H1 (cell line): ENCODE results near the gene ACY1. TPM values are rescaled to one million over a fixed set of nuclear protein-coding genes. Genes with fewer than 3 reads are reported as not detected.

Experiments used
- CTCF ChIA-PET: fragments of 300-600 bp; sonication (Branson Sonifier 250); formaldehyde crosslinking; loops from one replicate; lab custom pipeline; 2021; ENCODE audit not compliant: partially characterized antibody; lab: Charles Lee
- POLR2A ChIA-PET: fragments of 300-600 bp; sonication (Branson Sonifier 250); formaldehyde crosslinking; loops from one replicate; lab custom pipeline; 2021; ENCODE audit warnings: inconsistent platforms; ENCODE audit not compliant: partially characterized antibody; lab: Charles Lee
- DNase-seq, 2 experiments: peaks; one replicate each; pipeline versions ENCODE4 v3.0.0 to v3.0.0-alpha.2; 2010 to 2022; ENCODE audit warnings: low spot score in 2 of 2, low read depth in 1 of 2, mixed read lengths in 1 of 2
- FAIRE-seq: peaks from 2 replicates; lab custom pipeline; 2011; peaks lifted over from hg19 to GRCh38; lab: Jason Lieb, UNC
- H2AFZ ChIP-seq: 2 replicates; pipeline ENCODE4 v1.8.1; 2012; ENCODE audit warnings: low read length, inconsistent platforms
- H2AK5ac ChIP-seq: 2 replicates; pipeline ENCODE4 v1.6.1; 2013; ENCODE audit warnings: low read depth, low read length
- H2BK120ac ChIP-seq: replicated peaks from 2 replicates; pipeline ENCODE3; 2013; ENCODE audit warnings: low read depth, low read length, inconsistent platforms
- H2BK12ac ChIP-seq: 2 replicates; pipeline ENCODE4 v1.6.1; 2013; ENCODE audit warnings: low read depth, low read length
- H2BK15ac ChIP-seq: 2 replicates; pipeline ENCODE4 v1.6.1; 2013; ENCODE audit warnings: low read length
- H2BK20ac ChIP-seq: 2 replicates; pipeline ENCODE4 v1.6.1; 2013; ENCODE audit warnings: low read length
- H2BK5ac ChIP-seq: 2 replicates; pipeline ENCODE4 v1.6.1; 2013; ENCODE audit warnings: low read depth, low read length
- H3K14ac ChIP-seq: 2 replicates; pipeline ENCODE4 v1.6.1; 2013; ENCODE audit warnings: inconsistent platforms; ENCODE audit not compliant: insufficient read length
- H3K18ac ChIP-seq: 2 replicates; pipeline ENCODE4 v1.6.1; 2013; ENCODE audit warnings: low read length; ENCODE audit errors: extremely low read depth
- H3K23ac ChIP-seq: 2 replicates; pipeline ENCODE4 v1.6.1; 2013; ENCODE audit warnings: inconsistent platforms; ENCODE audit not compliant: insufficient read length
- H3K23me2 ChIP-seq: 2 replicates; pipeline ENCODE4 v1.6.1; 2013; ENCODE audit warnings: low read depth, low read length
- H3K27ac ChIP-seq: 2 replicates; pipeline ENCODE4 v1.6.1; 2011; ENCODE audit warnings: low read depth, low read length, inconsistent platforms
- H3K27me3 ChIP-seq, 4 experiments: replicated peaks in 1 of 4; 1 replicate in 1 of 4; 2 replicates in 3 of 4; pipeline versions ENCODE4 v1.6.1 to v1.8.1; 2011 to 2013; ENCODE audit warnings: low read length in 3 of 4, mild to moderate bottlenecking in 3 of 4, inconsistent platforms in 2 of 4, mixed read lengths in 2 of 4, moderate library complexity in 1 of 4; ENCODE audit not compliant: control insufficient read depth in 3 of 4, insufficient read depth in 3 of 4; ENCODE audit errors: extremely low read depth in 1 of 4
- H3K36me3 ChIP-seq, 4 experiments: 2 replicates each; pipeline versions ENCODE4 v1.6.1 to v1.8.1; 2011 to 2013; ENCODE audit warnings: mild to moderate bottlenecking in 4 of 4, low read length in 3 of 4, moderate library complexity in 2 of 4, control low read depth in 1 of 4, inconsistent platforms in 1 of 4; ENCODE audit not compliant: insufficient read depth in 4 of 4, control insufficient read depth in 2 of 4
- H3K4ac ChIP-seq: replicated peaks from 2 replicates; pipeline ENCODE3; 2013; ENCODE audit warnings: low read length, low read depth, mixed read lengths, inconsistent platforms; ENCODE audit not compliant: insufficient read length
- H3K4me1 ChIP-seq, 4 experiments: replicated peaks in 1 of 4; 1 replicate in 1 of 4; 2 replicates in 3 of 4; pipeline versions ENCODE4 v1.6.1 to v1.8.1; 2011 to 2013; ENCODE audit warnings: low read length in 3 of 4, inconsistent platforms in 2 of 4, mixed read lengths in 1 of 4; ENCODE audit not compliant: insufficient read depth in 4 of 4, control insufficient read depth in 3 of 4
- H3K4me2 ChIP-seq, 2 experiments: 2 replicates each; pipeline versions ENCODE4 v1.6.1 to v1.8.1; 2011 to 2013; ENCODE audit warnings: low read depth in 2 of 2, low read length in 2 of 2, control low read depth in 1 of 2, inconsistent platforms in 1 of 2, mild to moderate bottlenecking in 1 of 2; ENCODE audit not compliant: insufficient read depth in 1 of 2
- H3K4me3 ChIP-seq, 4 experiments: fragments of 200-600, 300-600 bp in 1 of 4; sonication (generic), shearing (Covaris generic), sonication (Bioruptor Twin) in 1 of 4; 2 replicates each; pipeline versions ENCODE4 v1.5.1 to v1.8.1; 2011 to 2016; ENCODE audit warnings: low read length in 4 of 4, low read depth in 3 of 4, control low read depth in 2 of 4, inconsistent platforms in 2 of 4, mild to moderate bottlenecking in 2 of 4, mixed read lengths in 1 of 4, moderate library complexity in 1 of 4; ENCODE audit not compliant: insufficient read depth in 2 of 4; ENCODE audit errors: extremely low read depth in 1 of 4
- H3K56ac ChIP-seq: replicated peaks from 2 replicates; pipeline ENCODE3; 2013; ENCODE audit warnings: low read depth, mild to moderate bottlenecking, mixed read lengths, low read length, inconsistent platforms; ENCODE audit not compliant: insufficient read length
- H3K79me1 ChIP-seq: 2 replicates; pipeline ENCODE4 v1.6.1; 2013; ENCODE audit warnings: low read depth, low read length, control low read depth
- H3K79me2 ChIP-seq, 2 experiments: 2 replicates each; pipeline versions ENCODE4 v1.6.1 to v1.8.1; 2012 to 2013; ENCODE audit warnings: low read length in 2 of 2, mild to moderate bottlenecking in 2 of 2, inconsistent platforms in 1 of 2; ENCODE audit not compliant: insufficient read depth in 2 of 2, control insufficient read depth in 1 of 2
- H3K9ac ChIP-seq, 4 experiments: replicated peaks in 1 of 4; 1 replicate in 1 of 4; 2 replicates in 3 of 4; pipeline versions ENCODE4 v1.6.1 to v1.8.1; 2011 to 2013; ENCODE audit warnings: low read depth in 3 of 4, low read length in 3 of 4, control low read depth in 2 of 4, mild to moderate bottlenecking in 2 of 4, moderate library complexity in 2 of 4, inconsistent platforms in 1 of 4; ENCODE audit errors: extremely low read depth in 1 of 4
- H3K9me3 ChIP-seq, 2 experiments: 2 replicates each; pipeline versions ENCODE4 v1.6.1 to v1.8.1; 2012 to 2013; ENCODE audit warnings: mild to moderate bottlenecking in 2 of 2, moderate library complexity in 2 of 2, control low read depth in 1 of 2, inconsistent platforms in 1 of 2, low read depth in 1 of 2, low read length in 1 of 2, mixed read lengths in 1 of 2; ENCODE audit not compliant: insufficient read depth in 2 of 2
- H4K20me1 ChIP-seq, 2 experiments: replicated peaks in 1 of 2; 2 replicates each; pipeline versions ENCODE3 to v1.8.1; 2011 to 2013; ENCODE audit warnings: inconsistent platforms in 2 of 2, low read length in 2 of 2, mild to moderate bottlenecking in 1 of 2; ENCODE audit not compliant: insufficient read depth in 2 of 2, control insufficient read depth in 1 of 2
- H4K5ac ChIP-seq: 2 replicates; pipeline ENCODE4 v1.6.1; 2013; ENCODE audit warnings: low read length, low read depth, mixed read lengths, inconsistent platforms; ENCODE audit not compliant: insufficient read length
- H4K8ac ChIP-seq: 2 replicates; pipeline ENCODE4 v1.8.0; 2013; ENCODE audit warnings: mild to moderate bottlenecking, moderate library complexity, low read length, inconsistent platforms; ENCODE audit not compliant: insufficient read depth; ENCODE audit errors: extremely low read depth
- H4K91ac ChIP-seq: replicated peaks from 2 replicates; pipeline ENCODE3; 2013; ENCODE audit warnings: low read length, mixed read lengths, inconsistent platforms; ENCODE audit not compliant: insufficient read length
- KDM1A ChIP-seq: fragments of 200-600, 300-600 bp; sonication (generic); IDR thresholded peaks from 2 replicates; pipeline ENCODE4 v1.7.1; 2016; ENCODE audit warnings: mild to moderate bottlenecking, low read length, borderline replicate concordance
- SAP30 ChIP-seq: fragments of 300-600 bp; sonication (generic); IDR thresholded peaks from 2 replicates; pipeline ENCODE4 v1.7.1; 2012; ENCODE audit warnings: low read length, moderate library complexity, mild to moderate bottlenecking, inconsistent platforms; ENCODE audit not compliant: insufficient read depth, insufficient replicate concordance
- WGBS, 2 experiments: shearing (Covaris generic) in 1 of 2; methylation state at CpG; one replicate each; pipeline versions ENCODE4 v1.1.6 to v1.1.7; 2013 to 2015; ENCODE audit warnings: low lambda C conversion rate in 2 of 2, mixed read lengths in 2 of 2, inconsistent platforms in 1 of 2, low coverage in 1 of 2, missing lambda C conversion rate in 1 of 2; ENCODE audit not compliant: insufficient replicate concordance in 2 of 2, insufficient coverage in 1 of 2, insufficient read length in 1 of 2; ENCODE audit errors: extremely low coverage in 1 of 2, missing lambda C conversion rate in 1 of 2; 5-methylcytosine and 5-hydroxymethylcytosine counted together
- polyA plus RNA-seq, 7 experiments: library from polyadenylated mRNA; depleted of rRNA in 3 of 7; stranded (reverse) in 5 of 7; unstranded in 2 of 7; fragments of >200 nt in 5 of 7; fragments of 200-250 nt in 2 of 7; gene quantifications; 1 replicate in 5 of 7; 2 replicates in 1 of 7; 4 replicates in 1 of 7; pipeline versions ENCODE4 v1.2.1 to v1.2.3, GENCODE V29; 2011 to 2013; ENCODE audit warnings: missing spikeins in 2 of 7, mixed read lengths in 2 of 7
- total RNA-seq: library from RNA; stranded (reverse); fragmentation: NEBNext Ultra II Directional; extraction: Animal tissue kit (Norgen Biotek cat#: 25700); gene quantifications from 2 replicates; pipeline ENCODE4 v1.2.1, GENCODE V29; 2021

The ACY1 gene
- total and polyA plus RNA-seq, 2 of the 8 experiments (the other 6 are each of a cell fraction or from before 2014, with no cell fraction given), result 48.3 to 113 TPM

DNA sequence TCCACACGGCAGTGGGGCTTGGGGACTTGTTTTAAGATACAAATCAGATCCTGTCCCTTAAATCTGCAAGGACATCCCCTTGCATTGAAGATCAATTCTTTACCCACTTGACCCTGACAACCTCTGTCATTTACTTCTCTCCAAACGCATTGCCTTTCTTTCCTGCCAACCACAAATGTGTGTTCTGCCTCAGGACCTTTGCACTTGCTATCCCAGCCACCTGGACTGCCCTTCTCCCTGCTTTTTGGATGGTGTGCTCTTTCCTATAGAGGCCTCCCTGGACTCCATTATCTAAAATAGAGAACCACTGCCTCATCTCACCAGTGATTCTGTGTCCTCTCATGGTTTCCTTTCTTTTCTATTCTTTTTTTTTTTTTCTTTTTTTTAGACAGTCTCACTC lies 13.8 kb downstream of the ACY1 start:
- FAIRE-seq (no peak), DNase-seq (no peak)
- no peak overlapping the region for H2BK12ac ChIP-seq
- H4K5ac ChIP-seq, result no peak overlapping the region
- no peak overlapping the region for H3K9ac ChIP-seq
- CTCF ChIA-PET, result interaction anchor here (0.7 to 2.6 kb wide), 6 partner anchors 15 to 381 kb away, joined by 3 to 13 read pairs (median 6); no protein-coding TSS in a partner anchor
- H2AFZ ChIP-seq, result no peak overlapping the region
- H2BK15ac ChIP-seq, result peak overlapping the region; percentile 76; the same call in 1 of the 2 replicates
- no peak overlapping the region for H2BK120ac ChIP-seq
- peaks cover 17 to 30% (median 24%) of the 10 kb centered on the region in 4 experiments for H3K36me3 ChIP-seq
- H3K9me3 ChIP-seq, result no peaks in the 10 kb centered on the region
- no peak overlapping the region for H3K4me3 ChIP-seq
- peaks cover 4% of the 10 kb centered on the region for H3K79me1 ChIP-seq
- H3K27me3 ChIP-seq, result no peaks in the 10 kb centered on the region; a peak in 1 of 7 replicates
- peaks cover 5% of the 10 kb centered on the region; the same call in 1 of the 2 replicates for H3K23me2 ChIP-seq
- no peak overlapping the region for H3K56ac ChIP-seq
- no peak overlapping the region for H2BK5ac ChIP-seq
- H4K8ac ChIP-seq, result no peak overlapping the region
- H3K27ac ChIP-seq, result no peak overlapping the region
- peaks cover 0 to 17% of the 10 kb centered on the region in 2 experiments; a peak in 3 of 4 replicates for H3K79me2 ChIP-seq
- H3K18ac ChIP-seq, result no peak overlapping the region
- H4K91ac ChIP-seq, result no peak overlapping the region
- no peak overlapping the region for H3K4ac ChIP-seq
- peaks cover under 1 to 6% of the 10 kb centered on the region in 2 experiments for H4K20me1 ChIP-seq
- H3K14ac ChIP-seq, result no peak overlapping the region
- WGBS, 2 experiments, result 83% methylated on average over 2 of the region's 2 CpGs; no CpG with 5 or more reads in 1 of the 2 experiments
- POLR2A ChIA-PET, result interaction anchor here (1.2 to 1.5 kb wide), 4 partner anchors 14 to 56 kb away, joined by 3 to 8 read pairs (median 4); partner anchors contain the start of gene ACY1
- H2BK20ac ChIP-seq, result no peak overlapping the region
- no peak overlapping the region for H2AK5ac ChIP-seq
- peaks cover 8 to 24% (median 10%) of the 10 kb centered on the region in 4 experiments for H3K4me1 ChIP-seq
- TF ChIP-seq SAP30 (no peak), KDM1A (peak; percentile 79)
- no peak overlapping the region for H3K23ac ChIP-seq
- no peak overlapping the region; a peak in 1 of 4 replicates for H3K4me2 ChIP-seq
